ENCODE results near the gene LARGE1. TPM values are rescaled to one million over a fixed set of nuclear protein-coding genes. Genes with fewer than 3 reads are reported as not detected.

Gene LARGE1
- total and polyA plus RNA-seq, 5 donors from 2014 or later = not detected

DNA sequence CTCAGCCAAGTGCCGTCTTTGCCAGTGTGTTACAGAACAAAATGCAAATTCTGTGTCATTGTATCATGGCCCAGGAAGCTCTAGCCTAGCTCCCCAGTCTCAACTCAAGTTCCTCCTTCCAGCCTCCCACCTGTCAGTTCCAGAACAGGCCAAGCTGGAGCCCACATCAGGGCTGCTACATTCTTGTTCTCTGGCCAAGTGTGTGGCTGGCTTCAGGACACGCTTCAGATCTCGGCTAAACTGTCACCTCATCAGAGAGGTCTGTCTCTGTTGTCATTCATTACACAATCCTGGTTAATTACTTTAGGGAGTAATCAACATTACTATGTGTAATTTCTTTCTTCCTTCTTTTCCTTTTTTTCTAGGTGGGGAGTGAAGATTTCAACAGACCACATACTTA is 515.1 kb downstream of the LARGE1 start:
- no peaks in the 10 kb centered on the region for H3K4me1 Mint-ChIP-seq
- no peaks in the 10 kb centered on the region for H3K27me3 Mint-ChIP-seq
- no peaks in the 10 kb centered on the region for H3K4me1 ChIP-seq (ENCODE audit: control insufficient read depth, insufficient read depth, low read length, poor library complexity, severe bottlenecking)
- no peak for DNase-seq
- H3K36me3 ChIP-seq (ENCODE audit: control insufficient read depth, insufficient read depth, low read length) = no peaks in the 10 kb centered on the region
- no peaks in the 10 kb centered on the region for H3K27me3 ChIP-seq (ENCODE audit: control insufficient read depth, insufficient read depth, low read length)
- peaks cover 0 to 5% (median 1%) of the 10 kb centered on the region in 7 donors for H3K9me3 Mint-ChIP-seq
- H3K27ac Mint-ChIP-seq = no peak overlapping the region
- no peaks in the 10 kb centered on the region for H3K9me3 ChIP-seq (ENCODE audit: control insufficient read depth in 2 of 2, low read length in 2 of 2)
- H3K36me3 Mint-ChIP-seq = no peaks in the 10 kb centered on the region
- H3K4me3 ChIP-seq (ENCODE audit: low read depth, low read length) = no peak overlapping the region
- H3K27ac ChIP-seq (ENCODE audit: insufficient read depth, low read length, poor library complexity, severe bottlenecking) = no peak overlapping the region
- H3K4me3 Mint-ChIP-seq = no peak overlapping the region
- no peak for ATAC-seq (ENCODE audit: low read depth in 2 of 2)

DNA sequence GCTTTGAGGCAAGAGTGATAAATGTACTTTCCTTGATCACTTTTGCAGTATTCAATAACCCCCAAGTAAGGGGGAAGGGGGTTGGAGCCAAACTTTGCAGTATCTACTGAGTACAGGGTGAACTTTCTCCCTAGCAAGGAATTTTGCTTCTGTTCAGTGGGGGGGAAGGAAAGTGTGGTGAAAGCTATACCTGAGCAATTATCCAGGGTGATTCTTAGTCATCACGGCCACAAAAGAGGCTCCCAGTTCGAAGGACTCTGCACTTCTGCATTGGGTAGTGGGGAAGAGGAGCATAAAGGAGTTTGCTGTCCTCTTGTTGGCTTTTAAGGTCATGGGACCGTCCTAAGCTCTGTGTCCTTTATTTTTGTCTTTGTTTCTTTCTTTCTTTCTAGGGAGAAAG is 515.6 kb downstream of the LARGE1 start:
- Histone ChIP-seq H3K36me3 (ENCODE audit: control insufficient read depth, insufficient read depth, low read length) (no peaks in the 10 kb centered on the region), H3K4me3 (ENCODE audit: low read depth, low read length) (no peak overlapping the region), H3K27me3 (ENCODE audit: control insufficient read depth, insufficient read depth, low read length) (no peaks in the 10 kb centered on the region), H3K4me1 (ENCODE audit: control insufficient read depth, insufficient read depth, low read length, poor library complexity, severe bottlenecking) (no peaks in the 10 kb centered on the region), H3K27ac (ENCODE audit: insufficient read depth, low read length, poor library complexity, severe bottlenecking) (no peak overlapping the region), H3K9me3 (ENCODE audit: control insufficient read depth in 2 of 2, low read length in 2 of 2) (no peaks in the 10 kb centered on the region)
- no peaks in the 10 kb centered on the region for H3K4me1 Mint-ChIP-seq
- H3K27ac Mint-ChIP-seq = no peak overlapping the region
- ATAC-seq (ENCODE audit: low read depth in 2 of 2) = no peak
- peaks cover 0 to 5% (median 1%) of the 10 kb centered on the region in 7 donors for H3K9me3 Mint-ChIP-seq
- DNase-seq = no peak
- no peaks in the 10 kb centered on the region for H3K27me3 Mint-ChIP-seq
- H3K36me3 Mint-ChIP-seq = no peaks in the 10 kb centered on the region
- no peak overlapping the region for H3K4me3 Mint-ChIP-seq

DNA sequence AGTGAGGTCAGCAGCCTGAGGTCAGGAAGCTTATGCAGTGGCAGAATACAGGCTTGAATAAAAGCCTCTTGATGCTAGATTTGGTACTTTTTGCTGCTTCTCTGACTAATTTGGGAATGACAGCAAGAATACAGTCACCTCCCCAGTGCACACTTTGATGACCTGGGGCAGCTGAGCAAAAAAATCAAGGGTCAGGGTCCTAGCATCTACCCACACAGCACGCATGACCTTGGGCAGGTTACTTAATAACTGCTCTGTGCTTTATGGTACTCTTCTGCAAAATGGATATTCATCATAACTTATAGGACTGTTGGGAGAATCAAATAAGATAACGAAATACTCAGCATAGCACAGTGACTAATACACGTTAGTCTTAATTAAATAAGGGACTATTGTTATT is 518.0 kb downstream of the LARGE1 start:
- Mint-ChIP-seq H3K9me3 (peaks cover 0 to 5% (median 2%) of the 10 kb centered on the region in 7 donors), H3K27ac (no peak overlapping the region), H3K36me3 (no peaks in the 10 kb centered on the region), H3K27me3 (no peaks in the 10 kb centered on the region), H3K4me1 (no peaks in the 10 kb centered on the region), H3K4me3 (no peak overlapping the region)
- ATAC-seq (ENCODE audit: low read depth in 2 of 2) = no peak
- H3K27ac ChIP-seq (ENCODE audit: insufficient read depth, low read length, poor library complexity, severe bottlenecking) = no peak overlapping the region
- no peaks in the 10 kb centered on the region for H3K9me3 ChIP-seq (ENCODE audit: control insufficient read depth in 2 of 2, low read length in 2 of 2)
- H3K36me3 ChIP-seq (ENCODE audit: control insufficient read depth, insufficient read depth, low read length) = no peaks in the 10 kb centered on the region
- H3K4me1 ChIP-seq (ENCODE audit: control insufficient read depth, insufficient read depth, low read length, poor library complexity, severe bottlenecking) = no peaks in the 10 kb centered on the region
- H3K27me3 ChIP-seq (ENCODE audit: control insufficient read depth, insufficient read depth, low read length) = no peaks in the 10 kb centered on the region
- no peak for DNase-seq
- H3K4me3 ChIP-seq (ENCODE audit: low read depth, low read length) = no peak overlapping the region

DNA sequence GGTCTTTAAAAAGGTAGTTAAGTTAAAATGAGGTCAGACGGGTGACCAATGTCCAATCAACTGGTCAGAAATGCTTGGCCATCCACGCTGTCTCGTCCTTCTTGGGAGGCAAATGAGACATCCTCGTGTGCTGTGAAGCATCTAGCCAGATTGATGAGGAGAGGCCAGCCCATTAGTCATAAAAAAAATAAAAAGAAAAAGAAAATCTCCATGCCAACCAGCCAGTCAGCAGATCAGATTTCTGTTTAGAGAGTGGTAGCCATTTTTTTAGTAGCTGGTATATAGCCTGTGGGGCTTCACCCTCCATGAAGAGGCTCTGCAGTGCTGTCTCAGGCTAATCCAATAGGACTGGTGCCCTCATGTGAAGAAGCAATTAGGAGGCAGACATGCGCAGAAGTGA is 519.0 kb downstream of the LARGE1 start:
- H3K4me1 ChIP-seq (ENCODE audit: control insufficient read depth, insufficient read depth, low read length, poor library complexity, severe bottlenecking) = no peaks in the 10 kb centered on the region
- no peaks in the 10 kb centered on the region for H3K9me3 ChIP-seq (ENCODE audit: control insufficient read depth in 2 of 2, low read length in 2 of 2)
- H3K27ac ChIP-seq (ENCODE audit: insufficient read depth, low read length, poor library complexity, severe bottlenecking) = no peak overlapping the region
- H3K36me3 ChIP-seq (ENCODE audit: control insufficient read depth, insufficient read depth, low read length) = no peaks in the 10 kb centered on the region
- no peak overlapping the region for H3K4me3 ChIP-seq (ENCODE audit: low read depth, low read length)
- no peaks in the 10 kb centered on the region for H3K27me3 ChIP-seq (ENCODE audit: control insufficient read depth, insufficient read depth, low read length)
- no peak for DNase-seq
- Mint-ChIP-seq H3K36me3 (no peaks in the 10 kb centered on the region), H3K4me1 (no peaks in the 10 kb centered on the region), H3K27ac (no peak overlapping the region), H3K27me3 (peaks cover 5% of the 10 kb centered on the region), H3K9me3 (peaks cover 0 to 5% (median 2%) of the 10 kb centered on the region in 7 donors), H3K4me3 (no peak overlapping the region)
- no peak for ATAC-seq (ENCODE audit: low read depth in 2 of 2)

DNA sequence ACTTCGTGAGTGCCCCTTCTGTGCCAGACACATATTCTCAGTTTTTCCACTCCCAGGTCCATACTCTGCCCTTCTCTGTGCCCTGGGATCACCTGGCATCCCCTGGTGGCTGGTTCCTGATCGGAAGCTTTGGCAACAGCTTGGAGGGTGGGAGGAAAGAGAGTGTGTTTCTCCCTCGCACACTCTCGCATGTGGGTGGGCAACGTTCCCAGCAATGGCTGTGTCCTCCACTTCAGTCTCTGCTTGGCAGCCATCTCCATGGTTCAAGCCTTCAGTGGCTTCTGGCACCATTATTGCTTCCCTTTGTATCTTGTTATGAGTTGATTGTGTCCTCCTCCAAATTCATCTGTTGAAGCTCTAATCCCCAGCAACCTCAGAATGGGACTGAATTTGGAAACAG is 519.4 kb downstream of the LARGE1 start:
- Histone ChIP-seq H3K9me3 (ENCODE audit: control insufficient read depth in 2 of 2, low read length in 2 of 2) (no peaks in the 10 kb centered on the region), H3K27ac (ENCODE audit: insufficient read depth, low read length, poor library complexity, severe bottlenecking) (no peak overlapping the region), H3K4me1 (ENCODE audit: control insufficient read depth, insufficient read depth, low read length, poor library complexity, severe bottlenecking) (no peaks in the 10 kb centered on the region), H3K36me3 (ENCODE audit: control insufficient read depth, insufficient read depth, low read length) (no peaks in the 10 kb centered on the region), H3K4me3 (ENCODE audit: low read depth, low read length) (no peak overlapping the region), H3K27me3 (ENCODE audit: control insufficient read depth, insufficient read depth, low read length) (no peaks in the 10 kb centered on the region)
- H3K27ac Mint-ChIP-seq = no peak overlapping the region
- no peak for ATAC-seq (ENCODE audit: low read depth in 2 of 2)
- no peak for DNase-seq
- no peaks in the 10 kb centered on the region for H3K36me3 Mint-ChIP-seq
- peaks cover 0 to 7% (median 2%) of the 10 kb centered on the region in 7 donors for H3K9me3 Mint-ChIP-seq
- no peaks in the 10 kb centered on the region for H3K4me1 Mint-ChIP-seq
- no peak overlapping the region for H3K4me3 Mint-ChIP-seq
- H3K27me3 Mint-ChIP-seq = peaks cover 9% of the 10 kb centered on the region

DNA sequence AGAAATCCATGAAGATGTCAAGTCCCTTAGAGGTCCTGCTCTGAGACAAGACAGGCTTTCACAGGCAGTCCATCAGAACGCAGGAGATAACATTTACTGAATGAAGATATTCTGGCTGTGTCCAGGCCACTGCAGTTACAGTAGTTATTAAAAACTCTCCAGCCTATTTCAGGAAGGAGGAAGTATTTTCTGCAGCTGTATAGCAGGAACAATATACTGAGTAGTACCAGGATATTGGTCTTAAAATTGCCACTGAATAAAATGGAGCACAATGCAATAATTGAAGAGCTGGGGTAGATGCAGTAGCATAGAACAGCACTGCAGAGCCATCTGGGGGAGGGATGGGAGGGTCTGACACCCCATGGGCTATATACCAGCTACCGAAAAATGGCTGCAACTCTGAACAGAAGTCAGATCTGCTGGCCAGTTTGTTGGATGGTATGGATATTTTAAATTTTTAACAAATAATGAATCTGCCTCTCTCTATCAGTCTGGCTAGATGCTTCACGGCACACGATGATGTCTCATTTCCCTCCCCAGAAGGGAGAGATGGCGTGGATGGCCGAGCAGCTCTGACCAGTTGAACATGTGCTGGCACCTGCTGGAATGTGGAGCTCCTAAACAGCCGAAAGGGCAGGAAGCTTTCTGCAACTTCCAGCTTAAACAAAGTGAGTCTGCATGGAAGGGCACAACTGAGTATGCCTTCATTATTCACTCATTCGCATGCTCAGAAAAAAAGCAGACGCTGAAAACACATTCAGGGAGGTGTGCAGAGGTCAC is 520.0 kb downstream of the LARGE1 start:
- Mint-ChIP-seq H3K9me3 (peaks cover 0 to 7% (median 2%) of the 10 kb centered on the region in 7 donors), H3K27me3 (peaks cover 9% of the 10 kb centered on the region), H3K27ac (no peak overlapping the region), H3K36me3 (no peaks in the 10 kb centered on the region), H3K4me1 (no peaks in the 10 kb centered on the region), H3K4me3 (no peak overlapping the region)
- H3K36me3 ChIP-seq (ENCODE audit: control insufficient read depth, insufficient read depth, low read length) = no peaks in the 10 kb centered on the region
- DNase-seq = no peak
- H3K9me3 ChIP-seq (ENCODE audit: control insufficient read depth in 2 of 2, low read length in 2 of 2) = no peaks in the 10 kb centered on the region
- no peaks in the 10 kb centered on the region for H3K27me3 ChIP-seq (ENCODE audit: control insufficient read depth, insufficient read depth, low read length)
- no peak for ATAC-seq (ENCODE audit: low read depth in 2 of 2)
- H3K4me1 ChIP-seq (ENCODE audit: control insufficient read depth, insufficient read depth, low read length, poor library complexity, severe bottlenecking) = no peaks in the 10 kb centered on the region
- no peak overlapping the region for H3K4me3 ChIP-seq (ENCODE audit: low read depth, low read length)
- no peak overlapping the region for H3K27ac ChIP-seq (ENCODE audit: insufficient read depth, low read length, poor library complexity, severe bottlenecking)

DNA sequence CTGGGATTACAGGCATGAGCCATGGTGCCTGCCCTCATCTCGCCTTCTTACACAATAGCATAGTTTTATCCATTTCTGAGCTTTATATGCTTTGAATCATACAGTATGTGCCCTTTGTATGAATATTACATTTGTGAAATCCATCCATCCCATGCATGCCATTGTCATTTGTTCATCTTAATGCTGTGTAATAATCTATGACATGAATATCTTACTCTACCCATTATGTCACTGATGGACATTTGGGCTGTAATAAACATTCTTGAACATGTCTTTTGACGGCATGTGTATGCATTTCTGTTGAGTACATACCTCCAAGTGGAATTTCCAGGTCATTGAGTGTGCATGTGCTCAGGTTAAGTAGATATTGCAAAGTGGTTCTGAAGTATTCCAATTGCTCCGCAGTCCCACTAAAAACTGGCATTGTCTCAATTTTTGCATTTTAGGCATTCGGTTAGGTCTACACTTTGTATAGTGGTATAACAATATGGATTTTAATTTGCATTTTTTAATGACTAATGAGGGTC is 522.8 kb downstream of the LARGE1 start:
- Mint-ChIP-seq H3K4me1 (no peaks in the 10 kb centered on the region), H3K27me3 (peaks cover 9% of the 10 kb centered on the region)
- no peak for ATAC-seq (ENCODE audit: low read depth in 2 of 2)

DNA sequence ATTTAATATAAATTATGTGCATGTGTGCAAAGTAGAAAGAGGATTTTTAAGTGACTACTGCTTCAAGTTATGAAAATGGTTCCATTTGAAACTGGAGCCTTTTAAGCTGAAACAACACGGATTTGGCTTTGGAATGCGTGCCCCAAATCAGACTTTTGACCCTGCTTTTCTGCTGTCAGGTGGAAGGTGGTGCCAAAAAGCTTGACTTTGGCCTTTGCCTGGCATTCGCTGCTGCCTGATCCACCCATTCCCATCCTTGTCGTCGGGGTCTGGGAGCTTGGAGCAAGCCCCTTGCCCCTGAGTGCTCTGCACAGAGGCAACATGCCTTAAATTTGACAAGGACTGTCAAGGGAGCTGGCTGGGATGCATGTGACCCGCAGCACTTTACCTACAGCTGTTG is 526.8 kb downstream of the LARGE1 start:
- Histone ChIP-seq H3K4me3 (ENCODE audit: low read depth, low read length) (no peak overlapping the region), H3K27me3 (ENCODE audit: control insufficient read depth, insufficient read depth, low read length) (no peaks in the 10 kb centered on the region), H3K4me1 (ENCODE audit: control insufficient read depth, insufficient read depth, low read length, poor library complexity, severe bottlenecking) (no peaks in the 10 kb centered on the region), H3K27ac (ENCODE audit: insufficient read depth, low read length, poor library complexity, severe bottlenecking) (no peak overlapping the region), H3K36me3 (ENCODE audit: control insufficient read depth, insufficient read depth, low read length) (no peaks in the 10 kb centered on the region), H3K9me3 (ENCODE audit: control insufficient read depth in 2 of 2, low read length in 2 of 2) (no peaks in the 10 kb centered on the region)
- no peak for ATAC-seq (ENCODE audit: low read depth in 2 of 2)
- no peaks in the 10 kb centered on the region for H3K4me1 Mint-ChIP-seq
- H3K9me3 Mint-ChIP-seq = peaks cover 0 to 2% (median under 1%) of the 10 kb centered on the region in 7 donors
- H3K27me3 Mint-ChIP-seq = peaks cover 9% of the 10 kb centered on the region
- no peak overlapping the region for H3K27ac Mint-ChIP-seq
- no peaks in the 10 kb centered on the region for H3K36me3 Mint-ChIP-seq
- H3K4me3 Mint-ChIP-seq = no peak overlapping the region
- DNase-seq = no peak

More for the DNA sequence above, 522.8 kb downstream of the LARGE1 start:
- Histone ChIP-seq H3K36me3 (ENCODE audit: control insufficient read depth, insufficient read depth, low read length) (no peaks in the 10 kb centered on the region), H3K27me3 (ENCODE audit: control insufficient read depth, insufficient read depth, low read length) (no peaks in the 10 kb centered on the region), H3K4me3 (ENCODE audit: low read depth, low read length) (no peak overlapping the region), H3K27ac (ENCODE audit: insufficient read depth, low read length, poor library complexity, severe bottlenecking) (no peak overlapping the region), H3K4me1 (ENCODE audit: control insufficient read depth, insufficient read depth, low read length, poor library complexity, severe bottlenecking) (no peaks in the 10 kb centered on the region), H3K9me3 (ENCODE audit: control insufficient read depth in 2 of 2, low read length in 2 of 2) (no peaks in the 10 kb centered on the region)
- DNase-seq = no peak
- peaks cover 0 to 4% (median 0%) of the 10 kb centered on the region in 7 donors for H3K9me3 Mint-ChIP-seq
- no peak overlapping the region for H3K27ac Mint-ChIP-seq
- no peaks in the 10 kb centered on the region for H3K36me3 Mint-ChIP-seq
- H3K4me3 Mint-ChIP-seq = no peak overlapping the region

All from CD4-positive, CD25-positive, alpha-beta regulatory T cell (primary cell).